ENCODE data around the gene HTT.

Gene HTT

GRCh38 chr4:3220476-3221183 lies 146.1 kb downstream of the HTT start:
- Histone ChIP-seq H3K4me3 (replicated peaks; ENCODE audit: insufficient read depth, low read length) (no peak overlapping the region), H3K27me3 (ENCODE audit: insufficient read depth, poor library complexity, severe bottlenecking) (no peaks in the 10 kb centered on the region), H3K27ac (replicated peaks) (no peak overlapping the region)
- TF ChIP-seq POLR2AphosphoS5 (IDR thresholded peaks at IDR 0.05; ENCODE audit: low read depth) (no peak), GABPA (IDR thresholded peaks at IDR 0.05; ENCODE audit: low read depth) (no peak), CTCF (IDR thresholded peaks at IDR 0.05; ENCODE audit: insufficient read depth, low read length) (no peak), REST (IDR thresholded peaks at IDR 0.05; ENCODE audit: insufficient replicate concordance, low read depth) (no peak), SPI1 (IDR thresholded peaks at IDR 0.05; ENCODE audit: borderline replicate concordance, low read depth) (no peak)
- DNase-seq (ENCODE audit: low read depth in 1 of 2, low spot score in 1 of 2), result no peak

GRCh38 chr4:3221184-3221494 lies 146.7 kb downstream of the HTT start:
- H3K27ac ChIP-seq (replicated peaks), result no peak overlapping the region
- no peak overlapping the region for H3K4me3 ChIP-seq (replicated peaks; ENCODE audit: insufficient read depth, low read length)
- DNase-seq (ENCODE audit: low read depth in 1 of 2, low spot score in 1 of 2), result no peak
- no peaks in the 10 kb centered on the region for H3K27me3 ChIP-seq (ENCODE audit: insufficient read depth, poor library complexity, severe bottlenecking)
- no peak for TF ChIP-seq REST (IDR thresholded peaks at IDR 0.05; ENCODE audit: insufficient replicate concordance, low read depth)
- no peak for TF ChIP-seq POLR2AphosphoS5 (IDR thresholded peaks at IDR 0.05; ENCODE audit: low read depth)
- no peak for TF ChIP-seq CTCF (IDR thresholded peaks at IDR 0.05; ENCODE audit: insufficient read depth, low read length)

- TF ChIP-seq SPI1 (IDR thresholded peaks at IDR 0.05; ENCODE audit: borderline replicate concordance, low read depth), result no peak
- TF ChIP-seq POLR2AphosphoS5 (IDR thresholded peaks at IDR 0.05; ENCODE audit: low read depth), result no peak
- TF ChIP-seq GABPA (IDR thresholded peaks at IDR 0.05; ENCODE audit: low read depth), result no peak
- TF ChIP-seq CTCF (IDR thresholded peaks at IDR 0.05; ENCODE audit: insufficient read depth, low read length), result no peak
- TF ChIP-seq REST (IDR thresholded peaks at IDR 0.05; ENCODE audit: insufficient replicate concordance, low read depth), result no peak
- DNase-seq (ENCODE audit: low read depth in 1 of 2, low spot score in 1 of 2), result no peak
Measured at GRCh38 chr4:3221996-3222395, 147.5 kb downstream of the HTT start.

More at GRCh38 chr4:3221996-3222395, 147.5 kb downstream of the HTT start:
- H3K27ac ChIP-seq (replicated peaks), result no peak overlapping the region
- no peaks in the 10 kb centered on the region for H3K27me3 ChIP-seq (ENCODE audit: insufficient read depth, poor library complexity, severe bottlenecking)
- no peak overlapping the region for H3K4me3 ChIP-seq (replicated peaks; ENCODE audit: insufficient read depth, low read length)
